Kidney capillary endothelial cell (primary cell): Measurements from ENCODE around the gene APBA2.
A peak's percentile ranks its signal among the peaks of the same experiment; 100 is the strongest.

Experiments
- DNase-seq: peaks from one replicate; pipeline ENCODE4 v3.0.0-alpha.2; 2018; ENCODE audit warnings: low spot score

APBA2 gene

GRCh38 chr15:29133791-29134190 lies 248.0 kb downstream of the APBA2 start:
- no peak for DNase-seq

DNA sequence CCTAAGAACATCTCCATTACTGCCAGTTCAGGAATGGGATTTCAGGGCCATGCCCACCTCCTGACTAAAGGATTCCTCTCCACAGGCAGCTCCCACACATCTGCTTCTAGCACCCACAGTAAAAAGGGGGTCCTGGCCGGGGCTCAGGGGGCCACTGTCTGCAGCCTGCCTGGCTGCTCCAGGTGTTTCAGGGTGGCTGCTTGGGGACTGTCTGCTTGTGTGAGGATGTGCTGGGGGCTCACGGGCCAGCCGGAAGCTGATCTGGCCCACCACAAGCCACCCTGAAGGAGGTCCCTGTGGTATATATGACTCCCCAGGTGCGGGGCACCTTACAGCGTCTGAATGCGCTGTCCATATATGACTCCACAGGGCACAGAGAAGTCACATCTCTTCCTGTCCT lies 248.5 kb downstream of the APBA2 start:
- no peak for DNase-seq

GRCh38 chr15:29134641-29135308 lies 249.0 kb downstream of the APBA2 start:
- DNase-seq: no peak

- no peak for DNase-seq
Measured at GRCh38 chr15:29135309-29135657, 249.5 kb downstream of the APBA2 start.

DNA sequence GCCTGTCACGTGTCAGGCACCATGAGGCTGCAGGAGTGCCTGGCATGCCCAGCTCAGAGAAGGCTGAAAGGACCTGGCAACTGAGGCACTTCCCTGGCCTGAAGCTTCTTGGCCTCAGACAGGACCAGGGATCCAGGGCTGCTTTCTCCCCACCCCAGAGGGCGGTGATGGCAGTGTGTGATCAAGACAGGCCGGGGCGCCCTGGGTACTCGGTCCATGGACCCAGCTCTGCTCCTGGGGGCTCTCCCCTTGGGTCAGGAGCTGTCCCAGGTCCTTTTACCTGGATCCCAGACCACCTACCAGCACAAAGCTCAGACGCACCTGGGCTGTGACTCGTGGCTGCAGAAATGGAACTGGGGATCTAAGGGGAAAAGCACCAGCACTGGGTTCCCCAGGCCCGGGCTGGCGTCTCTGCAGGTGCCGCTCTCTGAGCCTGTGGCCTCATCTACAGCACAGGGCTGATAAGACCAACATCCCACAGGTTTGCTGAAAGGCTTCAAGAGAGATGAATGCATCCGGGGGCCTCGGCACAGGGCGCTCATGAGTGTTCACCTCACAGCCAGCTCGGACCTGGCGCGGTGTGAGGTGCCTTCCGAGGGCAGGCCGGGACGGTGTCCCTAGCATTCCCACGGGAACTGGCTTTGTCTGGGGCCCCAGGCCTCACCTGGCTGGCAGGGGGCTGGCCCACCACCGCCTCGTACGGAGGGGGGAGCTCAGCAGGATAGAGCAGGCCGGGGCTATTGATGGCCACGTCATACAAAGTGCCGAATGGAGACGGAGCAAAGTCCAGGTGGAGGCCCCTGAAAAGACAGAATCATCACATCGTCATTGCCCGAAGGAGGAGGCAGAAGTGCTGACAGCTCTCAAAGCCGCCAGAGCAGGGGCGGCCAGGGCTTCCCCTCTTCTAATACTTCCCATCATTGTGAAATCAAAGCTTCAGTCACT lies 250.2 kb downstream of the APBA2 start:
- no peak for DNase-seq

DNA sequence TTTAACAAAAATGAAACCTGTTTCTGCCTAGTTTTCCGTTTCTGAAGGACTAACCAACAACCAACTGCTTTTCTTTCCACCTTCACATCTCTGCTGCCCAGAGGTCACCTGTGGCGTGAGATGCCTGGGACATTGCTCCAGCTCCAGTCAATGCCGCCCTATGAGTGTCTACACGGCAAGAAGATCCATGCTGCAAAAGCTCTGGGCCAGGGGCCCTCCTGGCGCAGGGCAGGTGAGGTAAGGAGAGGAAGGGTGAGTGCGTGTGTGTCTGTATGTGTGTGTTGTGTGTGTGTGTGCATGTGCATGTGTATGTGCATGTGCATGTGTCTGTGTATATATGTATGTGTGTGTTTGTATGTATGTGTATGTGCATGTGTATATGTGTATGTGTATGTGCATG lies 252.5 kb downstream of the APBA2 start:
- DNase-seq: no peak

DNA sequence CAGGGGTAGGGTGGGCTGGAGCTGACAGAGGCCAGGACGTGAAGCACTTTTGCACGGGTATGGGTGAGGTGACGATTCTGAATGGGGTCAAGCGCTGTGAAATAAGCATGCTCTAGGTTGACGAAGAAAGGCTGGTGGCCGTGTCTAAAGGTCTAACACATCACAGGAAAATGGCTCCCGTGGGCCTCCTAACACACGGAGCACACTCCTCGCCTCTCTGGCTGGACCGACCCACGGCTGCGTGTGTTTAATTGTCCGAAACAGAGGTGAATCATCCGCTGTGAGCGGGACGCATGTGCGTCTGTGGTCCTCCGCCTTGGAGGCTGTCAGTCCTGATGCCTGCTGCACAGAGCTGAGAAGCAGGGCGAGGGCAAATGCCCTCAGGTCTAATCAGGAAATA lies 253.3 kb downstream of the APBA2 start:
- DNase-seq: no peak

GRCh38 chr15:29139540-29140459 lies 254.0 kb downstream of the APBA2 start:
- peak; percentile 53 for DNase-seq

DNA sequence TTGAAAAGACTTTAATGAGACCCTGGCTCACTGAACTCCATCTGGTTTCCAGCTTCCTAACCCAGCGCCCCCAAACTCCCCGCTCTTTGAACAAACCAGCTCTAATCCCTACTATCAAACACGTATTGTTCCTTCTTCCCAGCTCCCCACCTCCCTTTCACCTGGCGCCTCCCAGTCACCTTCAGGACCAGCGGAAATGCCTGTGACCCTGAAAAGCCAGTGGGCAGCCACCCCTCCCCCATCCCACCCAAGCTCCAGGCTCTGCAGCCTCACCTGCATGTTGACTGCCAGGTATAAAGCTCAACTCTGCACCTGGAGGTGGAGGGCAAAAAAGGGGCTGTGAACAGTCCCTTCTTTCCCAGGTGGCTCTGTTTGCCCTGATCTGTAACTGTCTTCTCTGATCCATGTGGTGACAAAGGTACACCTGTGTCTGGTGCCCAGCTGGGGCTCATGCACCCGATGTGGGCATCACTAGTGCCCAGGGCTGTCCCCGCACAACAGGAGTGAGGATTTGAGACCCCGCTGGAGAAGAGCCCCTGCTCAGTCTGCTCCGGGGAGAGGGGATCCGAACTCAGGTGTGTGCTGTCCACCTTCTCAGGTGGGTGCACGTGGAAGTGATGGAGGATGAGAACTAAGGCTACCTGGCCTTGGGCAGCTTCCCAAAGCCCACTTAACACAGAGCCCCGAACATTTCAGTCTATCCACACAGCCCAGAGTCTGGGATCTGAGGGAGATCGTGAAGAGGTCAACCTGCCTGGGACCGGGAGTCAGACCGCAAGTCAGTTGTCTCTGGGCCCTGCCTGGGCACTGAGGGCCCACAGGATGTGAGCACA lies 254.9 kb downstream of the APBA2 start:
- DNase-seq: no peak

GRCh38 chr15:29141308-29142128 lies 255.7 kb downstream of the APBA2 start:
- DNase-seq: peak; percentile 27

DNA sequence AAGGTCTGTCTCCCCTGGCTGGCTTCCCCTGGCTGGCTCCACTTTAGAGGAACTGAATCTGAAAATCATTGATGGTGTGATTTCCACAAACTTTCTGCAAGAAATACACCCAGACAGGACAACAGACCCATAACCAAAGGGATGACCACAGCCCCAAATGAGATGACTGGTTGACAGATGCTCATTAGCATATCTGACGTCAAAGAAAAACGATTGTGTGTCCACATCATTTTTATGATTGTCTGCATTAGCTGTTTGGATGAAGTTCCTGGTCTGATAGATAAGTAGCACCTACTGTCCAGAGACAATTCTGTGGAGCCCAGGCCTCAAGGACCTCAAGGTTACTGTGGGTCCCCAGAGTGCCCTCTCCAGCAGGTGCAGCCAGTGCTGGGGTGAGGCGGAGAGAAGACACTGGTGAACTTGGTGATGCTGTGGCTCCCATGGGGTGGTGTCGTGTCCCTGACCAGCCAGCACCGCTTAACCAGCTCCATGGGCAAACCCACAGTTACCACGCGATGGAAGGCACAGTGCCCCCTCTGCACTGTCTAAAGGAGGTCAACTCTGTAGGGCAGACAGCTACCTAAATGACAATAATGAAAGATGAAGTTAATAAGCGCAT lies 256.5 kb downstream of the APBA2 start:
- DNase-seq: no peak

DNA sequence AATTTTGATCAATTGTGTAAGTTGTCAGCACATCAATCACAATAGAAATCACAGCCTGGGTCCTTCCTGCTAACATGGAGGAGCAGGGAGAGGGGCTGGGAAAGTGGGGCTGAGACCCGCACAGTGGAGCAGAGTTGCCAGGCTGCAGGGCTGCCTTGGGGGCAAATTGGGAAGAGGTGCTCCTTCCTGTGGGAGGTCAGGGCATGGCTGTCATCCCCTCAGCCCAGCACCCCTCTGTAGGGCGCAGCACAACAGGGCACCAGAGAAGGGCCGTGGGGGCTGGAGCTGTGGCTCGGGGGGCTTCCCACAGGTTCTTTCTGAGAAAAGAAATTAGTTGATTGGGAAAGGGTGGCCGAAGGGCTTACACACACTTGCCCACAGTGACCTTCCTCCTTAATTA lies 257.5 kb downstream of the APBA2 start:
- DNase-seq: no peak

GRCh38 chr15:29143909-29144635 lies 258.3 kb downstream of the APBA2 start:
- no peak for DNase-seq

DNA sequence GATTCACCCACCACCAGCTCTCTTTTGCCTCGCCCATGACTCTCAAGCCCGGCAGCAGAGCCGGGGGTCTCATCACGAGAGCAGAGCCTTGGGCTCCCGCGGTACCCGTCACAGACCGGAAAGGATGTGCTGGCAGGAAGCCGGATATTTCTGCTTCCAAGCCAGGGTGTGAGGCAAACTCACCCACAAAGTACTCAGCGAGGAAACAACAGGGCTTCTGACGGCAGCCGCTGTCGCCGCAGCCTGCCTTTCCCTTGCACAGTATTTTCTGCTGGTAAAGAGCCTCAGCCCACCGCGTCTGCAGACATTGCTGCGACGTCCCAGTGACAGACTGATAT lies 263.9 kb downstream of the APBA2 start:
- peak; percentile 56 for DNase-seq

DNA sequence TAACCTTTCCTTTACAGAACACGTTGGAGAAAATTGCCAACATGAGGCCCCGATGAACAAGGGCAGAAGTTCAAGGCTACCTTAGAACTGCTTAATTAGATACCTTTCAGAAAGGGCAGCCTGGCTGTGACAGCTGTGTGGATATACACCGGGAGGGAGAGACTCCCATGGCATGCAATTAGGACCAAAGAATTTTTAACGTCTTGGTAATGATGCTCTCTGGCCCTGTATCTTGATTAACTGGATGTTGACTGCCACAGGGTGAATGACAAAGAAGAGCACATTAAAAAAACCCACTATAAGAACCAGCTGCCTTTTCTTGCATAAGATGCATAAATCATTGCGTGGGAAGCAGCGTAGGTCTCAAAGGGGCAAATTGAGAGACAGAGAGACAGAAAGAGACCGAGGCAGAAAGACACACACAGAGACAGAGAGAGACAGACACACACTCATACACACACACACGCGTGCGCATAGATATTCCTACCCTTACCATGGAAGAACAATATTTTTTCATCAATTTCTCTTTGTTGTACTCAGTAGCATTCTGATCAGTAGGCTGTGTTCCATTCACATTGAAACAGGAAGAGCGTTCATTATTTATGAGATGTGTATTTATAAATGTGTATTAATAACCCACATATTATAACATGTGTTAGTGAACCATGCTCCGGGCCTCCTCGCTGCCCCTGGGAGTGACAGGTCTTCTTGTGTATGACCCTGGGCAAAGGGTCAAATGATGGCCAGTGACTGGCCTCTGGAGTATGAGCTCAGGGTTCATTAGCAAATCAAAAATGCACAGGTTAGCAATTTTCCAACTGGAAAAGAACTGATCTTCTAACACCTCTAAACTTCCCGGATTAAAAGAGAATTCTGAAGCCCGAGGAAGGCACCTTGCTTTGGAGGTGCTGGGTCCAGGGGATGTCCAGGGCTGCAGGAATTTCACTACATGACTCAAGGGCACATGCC lies 265.0 kb downstream of the APBA2 start:
- DNase-seq: no peak

DNA sequence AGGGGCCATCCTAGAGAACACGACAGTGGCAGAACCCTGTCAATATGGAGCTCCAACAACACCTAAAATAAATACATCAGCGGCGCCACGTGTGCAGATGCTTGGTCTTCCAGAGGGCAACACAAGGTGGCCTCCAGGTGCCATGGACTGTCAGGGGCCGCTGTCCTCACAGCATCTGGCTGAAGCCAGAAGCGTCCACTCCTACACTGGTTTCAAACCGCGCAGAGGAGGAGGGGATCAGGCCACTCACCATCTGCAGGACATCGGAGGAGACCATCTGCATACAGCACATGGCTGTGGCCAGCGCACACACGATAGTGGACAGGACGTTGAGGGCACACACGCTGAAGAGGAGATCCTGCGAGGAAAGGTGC lies 265.7 kb downstream of the APBA2 start:
- no peak for DNase-seq

DNA sequence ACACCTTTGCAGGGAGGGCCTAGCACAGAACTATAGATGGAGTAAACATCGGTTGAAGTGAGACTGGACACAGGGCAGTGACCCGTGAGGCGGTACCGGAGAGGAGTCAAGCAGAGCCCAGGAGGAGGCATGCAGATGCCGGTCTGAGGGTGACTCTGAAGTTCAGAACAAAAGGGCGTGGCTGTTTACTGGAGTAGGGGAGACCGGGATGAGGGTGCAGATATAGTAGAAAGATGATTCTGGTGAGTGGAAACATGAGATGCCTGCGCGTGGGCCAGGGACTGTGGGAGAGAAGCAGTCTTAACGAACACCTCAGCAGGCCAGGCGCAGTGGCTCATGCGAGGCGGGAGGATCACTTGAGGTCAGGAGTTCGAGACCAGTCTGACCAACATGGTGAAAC lies 270.7 kb downstream of the APBA2 start:
- no peak for DNase-seq

DNA sequence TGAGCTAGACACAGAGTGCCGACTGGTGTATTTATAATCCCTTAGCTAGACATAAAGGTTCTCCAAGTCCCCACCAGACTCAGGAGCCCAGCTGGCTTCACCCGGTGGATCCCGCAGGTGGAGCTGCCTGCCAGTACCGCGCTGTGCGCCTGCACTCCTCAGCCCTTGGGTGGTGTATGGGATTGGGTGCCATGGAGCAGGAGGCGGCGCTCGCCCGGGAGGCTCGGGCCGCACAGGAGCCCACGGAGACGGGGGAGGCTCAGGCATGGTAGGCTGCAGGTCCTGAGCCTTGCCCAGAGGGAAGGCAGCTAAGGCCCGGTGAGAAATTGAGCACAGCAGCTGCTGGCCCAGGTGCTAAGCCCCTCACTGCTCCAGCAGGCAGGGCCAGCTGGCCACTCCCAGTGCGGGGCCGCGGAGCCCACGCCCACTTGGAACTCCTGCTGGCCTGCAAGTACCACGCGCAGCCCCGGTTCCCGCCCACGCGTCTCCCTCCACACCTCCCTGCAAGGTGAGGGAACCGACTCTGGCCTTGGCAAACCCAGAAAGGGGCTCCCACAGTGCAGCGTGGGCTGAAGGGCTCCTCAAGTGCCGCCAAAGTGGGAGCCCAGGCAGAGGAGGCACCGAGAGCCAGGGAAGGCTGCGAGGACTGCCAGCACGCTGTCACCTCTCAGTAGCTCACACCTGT lies 274.1 kb downstream of the APBA2 start:
- DNase-seq: no peak
